GM18907 (cell line): ENCODE measurements around the gene APOA1.
"Not testable (repeated sequence)": the region's sequence is repeated elsewhere in the genome, so short reads cannot be mapped to it uniquely, and the experiment has no call there.

ENCODE experiments used
- ATAC-seq: cut with Tn5 transposase; IDR thresholded peaks from one replicate; pipeline ENCODE4 v1.9.1; 2021; ENCODE audit warnings: mild to moderate bottlenecking, moderate library complexity; ENCODE audit not compliant: unreplicated experiment

Gene APOA1

GRCh38 chr11:116821050-116821918 lies 16.1 kb downstream of the APOA1 start:
- no peak for ATAC-seq

GRCh38 chr11:116819049-116819448 lies 18.4 kb downstream of the APOA1 start:
- no peak for ATAC-seq

- no peak for ATAC-seq
These were observed 22.9 kb downstream of the APOA1 start for GRCh38 chr11:116814502-116814901.

GRCh38 chr11:116813781-116814471 lies 23.5 kb downstream of the APOA1 start:
- ATAC-seq: no peak

GRCh38 chr11:116813170-116813569 lies 24.3 kb downstream of the APOA1 start:
- ATAC-seq: no peak

GRCh38 chr11:116812109-116812508 lies 25.3 kb downstream of the APOA1 start:
- no peak for ATAC-seq

- no peak for ATAC-seq
These were observed 26.2 kb downstream of the APOA1 start for GRCh38 chr11:116811194-116811593.

- ATAC-seq: no peak
These were observed 28.9 kb downstream of the APOA1 start for GRCh38 chr11:116808262-116809175.

GRCh38 chr11:116807601-116808261 lies 29.7 kb downstream of the APOA1 start:
- no peak for ATAC-seq

- no peak for ATAC-seq
These were observed 33.4 kb downstream of the APOA1 start for GRCh38 chr11:116804001-116804400.

- not testable (repeated sequence) for ATAC-seq
These were observed 35.8 kb downstream of the APOA1 start for GRCh38 chr11:116801662-116802061.

GRCh38 chr11:116800610-116801009 lies 36.8 kb downstream of the APOA1 start:
- no peak for ATAC-seq

- no peak for ATAC-seq
These were observed 39.1 kb downstream of the APOA1 start for GRCh38 chr11:116798368-116798767.

GRCh38 chr11:116797816-116798215 lies 39.6 kb downstream of the APOA1 start:
- no peak for ATAC-seq

GRCh38 chr11:116796548-116796947 lies 40.9 kb downstream of the APOA1 start:
- ATAC-seq: no peak

- no peak for ATAC-seq
These were observed 42.6 kb downstream of the APOA1 start for GRCh38 chr11:116794851-116795250.

GRCh38 chr11:116793772-116794097 lies 43.7 kb downstream of the APOA1 start:
- ATAC-seq: no peak

- ATAC-seq: no peak
These were observed 44.3 kb downstream of the APOA1 start for GRCh38 chr11:116792869-116793771.

- ATAC-seq: no peak
These were observed 45.1 kb downstream of the APOA1 start for GRCh38 chr11:116792144-116792868.
